Stimulated activated CD8-positive, alpha-beta memory T cell treated with anti-CD3 and anti-CD28 coated beads, Interleukin-7, amount 100 ng/mL, for 48 hours (primary cell): ENCODE results near the gene TIPRL.

ENCODE experiments used
- DNase-seq, 2 donors: peaks; one replicate each; pipeline ENCODE4 v3.0.0-alpha.2; 2020; ENCODE audit warnings: low read depth in 1 of 2; ENCODE audit errors: extremely low read depth in 1 of 2

Gene TIPRL

DNA sequence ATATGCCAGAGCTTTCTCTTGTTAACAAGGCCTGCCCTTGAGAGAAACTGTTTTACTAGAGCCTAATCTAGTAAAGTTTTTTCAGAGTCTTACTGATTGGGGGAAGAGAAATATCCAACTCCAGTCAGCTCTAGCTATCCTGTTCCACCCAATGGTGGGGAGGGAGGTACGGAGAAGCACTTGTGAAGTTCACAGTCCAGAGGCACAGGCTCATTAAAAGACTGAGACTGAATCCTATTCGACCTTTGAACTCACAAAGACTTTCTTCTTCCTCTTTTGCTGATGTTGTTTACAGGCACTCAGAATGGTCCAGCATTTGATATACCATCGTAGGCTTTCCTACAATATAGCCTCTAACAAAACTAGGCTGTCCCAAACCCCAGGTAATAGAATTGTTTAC lies 31.6 kb downstream of the TIPRL start:
- DNase-seq: no peak

DNA sequence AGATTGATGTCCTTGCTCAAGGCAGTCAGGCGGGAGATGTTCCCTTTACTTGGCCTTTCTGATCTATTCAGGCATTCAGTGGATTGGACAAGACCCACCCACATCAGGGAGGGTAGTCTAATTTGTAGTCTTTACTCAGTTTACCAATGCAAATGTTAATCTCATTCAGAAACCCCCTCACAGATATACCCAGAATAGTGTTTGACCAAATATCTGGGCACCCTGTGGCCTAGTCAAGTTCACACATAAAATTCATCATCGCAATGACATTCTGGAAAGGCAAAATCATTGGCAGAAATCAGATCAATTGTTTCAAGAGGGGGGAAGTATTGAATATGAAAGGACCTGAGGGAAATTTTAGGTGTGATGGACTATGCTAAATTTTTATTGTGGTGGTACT lies 34.6 kb downstream of the TIPRL start:
- DNase-seq: no peak

DNA sequence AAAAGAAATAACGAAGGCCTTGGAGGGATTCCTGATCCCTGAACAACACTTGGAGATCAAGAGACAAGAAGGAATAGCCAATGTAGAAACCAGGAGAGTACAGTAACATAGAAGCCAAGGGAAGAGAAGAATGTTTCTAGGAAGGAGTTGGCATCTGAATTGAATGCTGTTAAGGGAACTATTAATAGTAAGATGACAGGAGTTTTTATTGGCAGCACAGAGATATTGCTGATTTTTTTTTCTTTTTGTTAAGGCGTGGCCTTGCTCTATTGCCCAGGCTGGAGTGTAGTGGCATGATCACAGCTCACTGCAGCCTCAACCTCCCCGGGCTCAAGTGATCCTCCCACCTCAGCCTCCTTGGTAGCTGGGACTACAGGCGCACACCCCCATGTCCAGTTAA lies 37.4 kb downstream of the TIPRL start:
- DNase-seq: no peak

DNA sequence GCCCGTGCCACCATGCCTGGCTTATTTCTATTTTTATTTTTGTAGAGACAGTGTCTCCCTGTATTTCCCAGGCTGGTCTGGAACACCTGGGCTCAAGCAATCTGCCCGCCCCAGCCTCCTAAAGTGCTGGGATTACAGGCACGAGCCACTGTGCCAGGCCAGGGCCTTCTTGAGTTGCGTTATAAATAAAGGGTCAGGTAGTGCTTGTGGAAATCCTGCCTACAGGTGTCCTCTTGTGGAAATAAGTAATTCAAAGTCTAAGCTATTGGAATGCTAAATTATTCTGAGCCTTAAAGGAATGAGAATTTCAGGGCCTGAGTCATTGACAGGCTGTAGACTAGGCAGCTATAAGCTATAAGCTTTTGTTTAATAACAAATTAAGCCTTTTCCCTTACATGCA lies 38.9 kb downstream of the TIPRL start:
- DNase-seq: no peak

GRCh38 chr1:168218658-168219057 lies 39.9 kb downstream of the TIPRL start:
- DNase-seq: no peak

GRCh38 chr1:168220470-168220871 lies 41.7 kb downstream of the TIPRL start:
- DNase-seq: no peak

DNA sequence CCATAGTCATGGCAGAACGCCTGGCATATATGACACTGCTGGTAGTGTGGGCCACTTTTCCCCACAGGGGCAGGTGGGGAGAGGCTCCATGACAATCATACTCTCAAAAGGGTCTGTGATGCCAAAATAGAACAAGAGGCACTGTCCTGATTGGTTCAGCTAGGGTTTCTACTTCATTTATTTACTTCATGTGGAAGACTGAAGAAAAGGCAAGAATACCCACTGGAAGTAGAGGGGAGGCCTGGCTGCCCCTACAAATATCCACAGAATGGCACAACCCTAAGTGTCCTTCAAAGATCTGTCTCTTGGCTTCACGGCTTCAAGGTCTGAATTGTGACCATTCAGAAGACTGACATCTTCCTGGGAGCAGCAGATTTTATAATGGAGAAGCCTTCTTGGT lies 42.5 kb downstream of the TIPRL start:
- no peak for DNase-seq

DNA sequence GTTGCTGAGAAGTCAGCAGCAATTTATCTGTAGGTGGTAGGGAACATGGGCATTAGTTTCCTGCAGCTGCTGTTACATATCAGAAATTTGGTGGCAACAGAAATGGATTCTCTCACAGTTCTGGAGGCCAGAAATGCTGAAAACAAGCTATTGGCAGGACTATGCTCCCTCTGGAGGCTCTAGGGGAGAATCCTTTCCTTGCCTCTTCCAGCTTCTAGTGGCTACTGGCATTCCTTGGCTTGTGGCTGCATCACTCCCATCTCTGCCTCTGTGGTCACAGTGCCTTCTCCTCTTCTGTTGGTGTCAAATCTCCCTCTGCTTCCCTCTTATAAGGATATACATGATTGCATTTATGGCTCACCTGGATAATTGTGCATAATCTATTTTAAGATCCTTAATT lies 44.5 kb downstream of the TIPRL start:
- DNase-seq: no peak

- no peak for DNase-seq
Measured at GRCh38 chr1:168223681-168224540, 45.1 kb downstream of the TIPRL start.

- no peak for DNase-seq
Measured at GRCh38 chr1:168224991-168225390, 46.2 kb downstream of the TIPRL start.

DNA sequence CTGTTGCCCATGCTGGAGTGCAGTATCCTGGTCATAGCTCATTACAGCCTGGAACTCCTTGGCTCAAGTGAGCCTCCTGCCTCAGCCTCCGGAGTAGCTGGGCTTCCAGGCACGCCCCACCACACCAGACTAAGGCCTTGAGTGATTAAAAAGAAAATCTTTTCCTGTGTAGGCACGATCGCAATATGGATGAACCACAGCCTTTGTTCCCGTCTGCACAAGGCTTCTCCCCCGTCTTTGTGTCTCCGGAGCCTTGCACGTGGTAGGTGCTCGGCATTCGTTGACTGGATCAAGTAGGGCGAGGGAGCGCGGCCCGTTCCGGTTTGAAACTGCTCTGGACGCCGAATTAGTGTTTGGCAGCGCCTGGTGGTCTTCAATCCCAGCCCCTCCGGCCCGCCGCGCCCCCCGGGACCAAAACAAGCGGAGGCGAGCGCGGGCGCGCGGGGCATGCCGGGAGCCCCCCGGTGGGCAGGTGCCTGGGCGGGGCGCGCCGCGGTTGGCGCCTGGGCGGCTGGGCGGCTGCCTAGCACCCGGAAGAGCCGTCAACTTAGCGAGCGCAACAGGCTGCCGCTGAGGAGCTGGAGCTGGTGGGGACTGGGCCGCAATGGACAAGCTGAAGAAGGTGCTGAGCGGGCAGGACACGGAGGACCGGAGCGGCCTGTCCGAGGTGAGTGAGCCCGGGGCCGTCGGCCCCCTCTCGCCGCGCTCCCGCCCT lies 46.9 kb downstream of the TIPRL start, which contains the start of gene SFT2D2:
Gene SFT2D2, plus strand, starts transcription at position 529 of the 715 bp plus-strand sequence. Its CDS starts 76 bp downstream, at position 605.
- DNase-seq: peak; percentile 66 to 69

DNA sequence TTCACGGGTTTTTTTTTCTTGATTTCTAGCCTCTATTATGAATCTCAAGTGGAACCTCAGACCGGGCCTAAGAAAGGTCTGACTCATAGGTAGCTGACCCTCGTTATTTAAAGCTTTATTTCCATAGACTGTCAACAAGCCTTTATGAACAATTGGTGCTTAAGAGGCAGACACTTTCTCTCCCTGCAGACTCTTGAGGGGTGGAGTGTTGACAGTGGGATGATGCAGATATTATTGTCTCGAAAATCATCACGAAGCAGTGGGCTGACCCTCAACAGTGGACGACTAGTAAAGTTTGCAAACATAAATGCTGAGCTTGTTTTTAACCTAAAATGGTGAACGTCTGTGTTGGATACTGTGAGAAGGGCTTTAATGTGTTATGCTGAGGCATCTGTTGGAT lies 48.9 kb downstream of the TIPRL start:
- no peak for DNase-seq

DNA sequence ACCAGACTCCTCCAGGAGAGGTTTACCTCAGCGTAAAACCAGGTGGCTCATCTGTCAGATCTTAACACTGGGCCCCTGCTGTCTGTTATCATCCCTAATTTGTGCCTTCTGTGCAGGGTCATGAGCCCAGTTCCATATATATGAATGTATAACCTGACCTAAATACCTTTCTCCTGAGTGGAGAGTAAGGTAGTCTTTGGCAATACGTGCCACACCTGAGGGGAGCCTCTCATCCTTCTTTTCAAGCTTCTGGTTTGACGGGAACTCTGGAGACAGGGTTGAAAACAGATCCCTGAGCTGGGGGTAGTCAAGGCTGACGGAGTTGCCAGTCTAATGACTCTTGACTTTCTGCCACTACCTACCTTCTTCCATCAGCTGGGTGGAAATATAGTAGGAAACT lies 51.1 kb downstream of the TIPRL start:
- no peak for DNase-seq

DNA sequence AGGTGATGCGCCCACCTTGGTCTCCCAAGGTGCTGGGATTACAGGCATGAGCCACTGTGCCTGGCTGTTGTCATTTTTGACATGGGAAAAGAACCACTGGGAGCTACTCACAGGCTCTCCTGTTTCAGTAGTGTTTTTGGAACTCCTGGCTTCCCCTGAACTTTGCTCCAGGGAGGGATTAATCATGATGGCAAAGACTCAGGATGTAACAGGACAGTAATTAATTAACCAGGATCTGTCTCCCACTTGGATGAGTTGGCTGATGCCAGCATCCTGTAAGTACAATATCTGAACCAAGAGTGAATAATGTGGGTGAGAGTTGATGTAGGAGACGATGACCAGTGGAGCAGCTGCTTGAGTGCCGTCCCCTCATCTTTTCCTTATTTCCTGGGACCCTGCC lies 51.9 kb downstream of the TIPRL start:
- DNase-seq: no peak

DNA sequence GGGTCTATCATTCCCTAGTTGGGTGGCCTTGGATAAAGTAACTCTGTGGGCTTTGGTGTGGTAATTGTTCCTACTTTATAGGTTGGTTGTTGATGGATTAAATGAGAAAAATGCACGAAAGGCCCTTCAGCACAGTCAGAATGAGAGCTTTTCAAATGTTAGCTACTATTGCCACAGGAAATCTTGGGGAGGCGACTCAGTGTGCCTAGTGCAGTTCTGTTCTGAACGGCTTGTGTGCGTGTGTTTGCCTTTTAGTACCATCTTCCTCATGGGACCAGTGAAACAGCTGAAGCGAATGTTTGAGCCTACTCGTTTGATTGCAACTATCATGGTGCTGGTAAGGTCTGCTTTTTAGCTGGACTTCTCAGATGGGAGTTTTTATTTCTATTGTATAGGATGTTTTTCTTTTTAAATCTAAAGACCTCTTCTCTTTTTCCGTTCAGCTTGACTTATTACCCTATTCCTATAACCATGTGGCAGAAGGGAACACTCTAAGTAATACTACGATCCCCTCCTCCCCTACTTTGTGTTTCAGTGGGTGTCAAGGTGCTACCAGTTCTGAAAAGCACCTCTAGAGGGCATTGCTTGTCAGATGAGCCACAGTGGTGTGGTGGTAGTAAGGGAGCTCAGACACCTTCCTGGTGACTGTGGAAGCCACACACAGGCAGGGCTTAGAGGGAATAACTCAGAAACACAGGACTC lies 56.2 kb downstream of the TIPRL start:
- peak in 1 of 2 donors; percentile 54 for DNase-seq

- no peak for DNase-seq
Measured at GRCh38 chr1:168235548-168235885, 56.8 kb downstream of the TIPRL start.

DNA sequence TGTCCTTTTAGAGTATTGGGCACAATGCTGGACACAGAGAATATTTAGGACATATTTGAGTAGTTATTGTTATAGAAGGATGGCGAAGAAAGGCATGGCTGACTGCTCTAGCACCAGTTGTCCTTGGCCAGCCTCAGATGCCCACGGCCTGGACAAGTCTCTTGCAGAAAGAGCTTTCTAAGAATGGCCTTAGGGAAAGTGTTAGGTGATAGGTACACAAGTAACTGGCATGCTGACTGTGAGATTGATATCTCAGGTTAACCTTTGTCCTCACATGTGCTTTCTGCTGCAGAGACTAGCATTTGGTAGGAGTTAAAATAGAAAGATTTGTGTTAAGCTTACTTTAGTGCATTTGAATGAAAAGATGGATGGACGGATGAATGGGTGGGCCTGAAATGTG lies 57.2 kb downstream of the TIPRL start:
- no peak for DNase-seq

DNA sequence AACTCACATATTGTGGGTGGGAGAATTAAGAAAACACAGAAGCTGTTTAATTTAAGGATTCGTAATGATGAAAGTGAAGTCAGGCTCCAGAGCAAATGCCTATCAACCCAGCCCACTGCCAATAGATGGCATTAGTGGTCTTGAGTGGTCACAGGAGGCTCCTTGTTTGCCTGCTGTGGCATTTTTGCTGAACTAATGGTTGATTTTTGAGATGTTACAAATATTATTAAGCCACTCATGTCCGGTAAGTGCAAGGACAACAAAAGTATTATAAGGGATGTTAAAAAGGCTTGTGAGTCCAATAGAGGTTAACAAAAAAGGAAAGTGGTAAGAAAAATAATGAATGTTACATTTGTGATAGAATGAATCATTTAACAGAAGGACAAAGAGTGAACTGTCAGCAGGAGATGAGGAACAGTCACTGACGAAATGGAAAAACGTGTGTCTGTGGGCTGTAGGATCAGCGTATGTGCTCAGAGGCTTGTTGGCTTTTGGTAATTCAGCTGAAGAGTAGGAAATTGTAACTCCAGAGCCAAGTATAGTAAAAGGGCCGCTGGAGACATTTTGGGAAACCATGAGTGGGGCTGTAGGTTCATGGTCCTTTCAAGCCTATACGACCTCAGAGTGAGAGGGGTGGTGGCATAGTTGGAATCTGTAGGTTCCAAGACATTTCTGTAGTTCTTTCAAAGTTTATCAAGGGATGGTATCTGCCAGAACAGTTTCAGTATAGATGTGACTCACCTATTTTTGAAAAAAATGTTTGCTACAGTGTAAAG lies 58.3 kb downstream of the TIPRL start:
- DNase-seq: peak in 1 of 2 donors; percentile 37

GRCh38 chr1:168243198-168243597 lies 64.4 kb downstream of the TIPRL start:
- no peak for DNase-seq

- DNase-seq: no peak
Measured at GRCh38 chr1:168243636-168244212, 65.0 kb downstream of the TIPRL start.

GRCh38 chr1:168245042-168245441 lies 66.3 kb downstream of the TIPRL start:
- DNase-seq: no peak
